Hepatocyte (in vitro differentiated cells): ENCODE results near the gene EPB41L4B.

ENCODE experiments used
- EZH2 ChIP-seq: fragments of 200-600 bp; sonication (generic); IDR thresholded peaks from 2 replicates; pipeline ENCODE4 v1.6.1; 2016; ENCODE audit warnings: antibody characterized with exemption, mild to moderate bottlenecking, borderline replicate concordance
- EZH2phosphoT487 ChIP-seq: fragments of 200-600 bp; sonication (generic); IDR thresholded peaks from one replicate; pipeline ENCODE4 v1.6.1; 2018; ENCODE audit warnings: antibody characterized with exemption, mild to moderate bottlenecking, low read depth, moderate library complexity; ENCODE audit not compliant: unreplicated experiment, severe bottlenecking
- TF ChIP-seq, protein P1 (sequence below): fragments of 200-600 bp; sonication (generic); IDR thresholded peaks from 2 replicates; pipeline ENCODE4 v1.5.1; 2016; ENCODE audit warnings: antibody characterized with exemption, mild to moderate bottlenecking; ENCODE audit not compliant: poor library complexity

DNA sequence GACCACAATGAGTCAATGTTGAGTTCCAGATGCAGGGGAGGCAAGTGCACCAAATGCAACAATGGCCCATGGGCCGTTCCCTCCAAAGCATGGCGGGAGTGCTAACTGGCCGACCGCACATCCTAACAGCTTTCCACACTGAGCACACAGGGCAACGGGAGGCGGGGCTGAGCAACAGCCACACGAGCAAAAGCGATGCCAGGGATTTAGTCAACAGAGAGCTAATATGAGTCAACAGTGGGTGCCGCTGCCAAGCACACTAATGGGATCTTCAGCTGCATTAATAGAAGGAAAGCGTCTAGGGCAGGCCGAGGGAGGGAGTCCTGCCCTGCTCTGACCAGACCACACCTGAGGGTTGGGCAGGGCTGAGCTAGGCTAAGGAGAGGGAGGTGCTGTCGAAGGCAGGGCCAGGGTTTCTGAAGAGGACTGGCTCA lies 4.6 kb downstream of the EPB41L4B start:
- TF ChIP-seq, protein P1, sequence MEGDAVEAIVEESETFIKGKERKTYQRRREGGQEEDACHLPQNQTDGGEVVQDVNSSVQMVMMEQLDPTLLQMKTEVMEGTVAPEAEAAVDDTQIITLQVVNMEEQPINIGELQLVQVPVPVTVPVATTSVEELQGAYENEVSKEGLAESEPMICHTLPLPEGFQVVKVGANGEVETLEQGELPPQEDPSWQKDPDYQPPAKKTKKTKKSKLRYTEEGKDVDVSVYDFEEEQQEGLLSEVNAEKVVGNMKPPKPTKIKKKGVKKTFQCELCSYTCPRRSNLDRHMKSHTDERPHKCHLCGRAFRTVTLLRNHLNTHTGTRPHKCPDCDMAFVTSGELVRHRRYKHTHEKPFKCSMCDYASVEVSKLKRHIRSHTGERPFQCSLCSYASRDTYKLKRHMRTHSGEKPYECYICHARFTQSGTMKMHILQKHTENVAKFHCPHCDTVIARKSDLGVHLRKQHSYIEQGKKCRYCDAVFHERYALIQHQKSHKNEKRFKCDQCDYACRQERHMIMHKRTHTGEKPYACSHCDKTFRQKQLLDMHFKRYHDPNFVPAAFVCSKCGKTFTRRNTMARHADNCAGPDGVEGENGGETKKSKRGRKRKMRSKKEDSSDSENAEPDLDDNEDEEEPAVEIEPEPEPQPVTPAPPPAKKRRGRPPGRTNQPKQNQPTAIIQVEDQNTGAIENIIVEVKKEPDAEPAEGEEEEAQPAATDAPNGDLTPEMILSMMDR: no peak
- no peak for TF ChIP-seq EZH2
- TF ChIP-seq EZH2phosphoT487: no peak
